Spinal cord (tissue), 10 donors: ENCODE measurements around the gene ZNF385C. TPM values are rescaled to one million over a fixed set of nuclear protein-coding genes. Genes with fewer than 3 reads are reported as not detected.
"Not testable (repeated sequence)": the region's sequence is repeated elsewhere in the genome, so short reads cannot be mapped to it uniquely, and the experiment has no call there.

Source experiments
- DNase-seq, 6 donors: peaks; one replicate each; pipeline versions ENCODE4 v3.0.0 to v3.0.0-alpha.2; 2013 to 2015; ENCODE audit warnings: low spot score in 6 of 6, low read depth in 4 of 6
- H3K27ac ChIP-seq: one replicate; pipeline ENCODE4 v1.5.1; 2013; ENCODE audit warnings: low read depth, low read length, control low read depth
- H3K27me3 ChIP-seq: one replicate; pipeline ENCODE4 v1.6.1; 2013; ENCODE audit warnings: low read length; ENCODE audit not compliant: control insufficient read depth, insufficient read depth
- H3K36me3 ChIP-seq: one replicate; pipeline ENCODE4 v1.6.1; 2013; ENCODE audit warnings: low read length; ENCODE audit not compliant: control insufficient read depth, insufficient read depth
- H3K4me1 ChIP-seq: one replicate; pipeline ENCODE4 v1.6.1; 2013; ENCODE audit warnings: low read length; ENCODE audit not compliant: control insufficient read depth, insufficient read depth
- H3K4me3 ChIP-seq: one replicate; pipeline ENCODE4 v1.5.1; 2013; ENCODE audit warnings: low read depth, low read length, control low read depth
- H3K9me3 ChIP-seq: one replicate; pipeline ENCODE4 v1.6.1; 2013; ENCODE audit warnings: low read length; ENCODE audit not compliant: control insufficient read depth, insufficient read depth
- WGBS: methylation state at CpG from one replicate; pipeline ENCODE4 v1.1.5; 2013; ENCODE audit warnings: missing lambda C conversion rate; ENCODE audit not compliant: insufficient coverage; 5-methylcytosine and 5-hydroxymethylcytosine counted together
- polyA plus RNA-seq, 2 donors: library from polyadenylated mRNA; unstranded; fragments of 120-200 nt; gene quantifications; one replicate each; pipeline ENCODE4 v1.2.1, GENCODE V29; 2013; ENCODE audit not compliant: insufficient read length in 2 of 2
- total RNA-seq, 2 donors: library from RNA; depleted of rRNA in 1 of 2; stranded (reverse); fragments of 120-200 nt in 1 of 2; fragments of >200 nt in 1 of 2; gene quantifications; one replicate each; pipeline versions ENCODE4 v1.2.3 to v1.2.4, GENCODE V29; 2013 to 2014
- donor health status: healthy.

ZNF385C gene
- total and polyA plus RNA-seq, 4 donors: 0.50 to 7.3 (median 3.9) TPM

DNA sequence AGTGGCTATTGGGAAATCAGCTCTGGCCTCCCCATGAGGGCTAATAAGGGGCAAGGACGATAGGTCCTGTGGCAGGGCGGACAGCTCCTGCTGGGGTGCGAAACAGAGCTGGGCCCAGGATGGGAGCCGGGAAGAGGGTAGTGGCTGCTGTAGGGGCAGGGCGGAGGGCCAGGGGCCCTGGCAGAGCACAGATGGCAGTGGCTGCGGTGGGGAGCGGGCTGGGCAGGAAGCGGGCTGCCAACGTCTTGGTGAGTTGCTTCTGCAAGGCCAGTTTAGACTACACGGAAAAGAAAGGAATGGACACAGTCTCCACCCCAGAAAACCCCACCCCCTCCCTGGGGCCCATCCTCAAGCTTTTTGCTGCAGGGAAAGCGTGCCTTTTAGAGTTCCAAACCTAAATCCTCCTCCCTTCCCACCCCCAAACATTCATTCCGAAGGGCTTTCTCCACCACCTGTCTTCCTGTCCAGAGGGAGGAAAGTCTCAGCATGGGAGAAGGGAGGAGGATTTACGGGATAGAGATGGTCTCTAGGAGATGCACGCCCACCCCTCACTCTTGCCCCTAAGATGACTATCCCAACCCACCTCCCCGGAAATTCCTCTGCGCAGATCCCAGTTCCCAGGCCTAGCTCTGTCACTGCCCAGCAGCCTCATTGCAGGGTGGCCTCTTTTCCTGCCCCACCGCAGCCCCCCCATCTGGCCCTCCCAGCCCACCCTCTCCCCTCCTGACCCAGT is 71.2 kb downstream of the ZNF385C start:
- H3K4me1 ChIP-seq: peaks cover 30% of the 10 kb centered on the region
- WGBS: 56% methylated on average over 6 of the region's 17 CpGs
- H3K4me3 ChIP-seq: no peak overlapping the region
- no peaks in the 10 kb centered on the region for H3K9me3 ChIP-seq
- H3K27ac ChIP-seq: no peak overlapping the region
- H3K36me3 ChIP-seq: peaks cover 36% of the 10 kb centered on the region
- DNase-seq: no peak
- no peaks in the 10 kb centered on the region for H3K27me3 ChIP-seq

DNA sequence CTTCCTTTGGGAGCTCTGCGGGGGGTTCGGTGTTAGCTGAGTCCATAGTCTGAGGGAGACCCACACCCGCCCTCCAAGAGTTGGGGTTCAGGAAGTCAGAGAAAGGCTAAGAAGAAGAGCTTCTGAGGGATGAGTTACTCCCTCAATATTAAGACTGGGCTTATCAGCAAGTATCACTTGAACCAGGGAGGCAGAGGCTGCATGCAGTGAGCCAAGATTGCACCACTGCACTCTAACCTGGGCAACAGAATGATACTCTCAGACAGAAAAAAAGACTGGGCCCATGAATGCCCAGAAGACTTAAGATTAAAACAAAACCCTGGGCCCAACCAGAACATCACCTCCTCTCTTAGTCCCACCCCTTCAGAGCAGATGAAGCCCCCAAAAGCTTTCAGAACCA is 72.3 kb downstream of the ZNF385C start:
- H3K27ac ChIP-seq: no peak overlapping the region
- peaks cover 41% of the 10 kb centered on the region for H3K36me3 ChIP-seq
- 94% methylated on average over 2 of the region's 3 CpGs for WGBS

DNA sequence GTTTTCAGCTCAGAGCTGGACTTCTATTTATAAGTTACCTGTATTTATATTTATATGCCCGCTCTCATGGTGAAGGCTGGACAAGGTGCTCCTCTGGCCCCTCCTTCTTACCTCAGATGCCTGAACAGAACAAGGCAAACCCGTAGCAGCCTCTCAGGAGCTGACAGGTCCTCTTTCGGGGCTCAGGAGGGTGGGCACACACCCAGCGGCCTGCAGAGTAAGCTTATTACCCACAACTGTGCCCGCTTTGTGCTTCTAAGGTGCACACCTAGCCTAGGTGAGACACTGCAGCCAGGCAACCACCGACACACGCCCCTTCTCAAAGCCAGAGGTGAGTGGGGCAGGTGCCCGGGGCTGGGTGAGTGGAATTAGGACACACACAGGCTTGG is 73.1 kb downstream of the ZNF385C start:
- H3K36me3 ChIP-seq: peaks cover 41% of the 10 kb centered on the region
- DNase-seq: no peak
- no peaks in the 10 kb centered on the region for H3K9me3 ChIP-seq
- H3K4me1 ChIP-seq: peaks cover 38% of the 10 kb centered on the region
- no peak overlapping the region for H3K27ac ChIP-seq
- H3K4me3 ChIP-seq: peak overlapping the region; percentile 12
- H3K27me3 ChIP-seq: no peaks in the 10 kb centered on the region
- WGBS: 69% methylated on average over 4 of the region's 8 CpGs

More for the DNA sequence above, 72.3 kb downstream of the ZNF385C start:
- H3K27me3 ChIP-seq: no peaks in the 10 kb centered on the region
- H3K4me1 ChIP-seq: peaks cover 33% of the 10 kb centered on the region
- no peak overlapping the region for H3K4me3 ChIP-seq
- DNase-seq: no peak
- H3K9me3 ChIP-seq: no peaks in the 10 kb centered on the region

DNA sequence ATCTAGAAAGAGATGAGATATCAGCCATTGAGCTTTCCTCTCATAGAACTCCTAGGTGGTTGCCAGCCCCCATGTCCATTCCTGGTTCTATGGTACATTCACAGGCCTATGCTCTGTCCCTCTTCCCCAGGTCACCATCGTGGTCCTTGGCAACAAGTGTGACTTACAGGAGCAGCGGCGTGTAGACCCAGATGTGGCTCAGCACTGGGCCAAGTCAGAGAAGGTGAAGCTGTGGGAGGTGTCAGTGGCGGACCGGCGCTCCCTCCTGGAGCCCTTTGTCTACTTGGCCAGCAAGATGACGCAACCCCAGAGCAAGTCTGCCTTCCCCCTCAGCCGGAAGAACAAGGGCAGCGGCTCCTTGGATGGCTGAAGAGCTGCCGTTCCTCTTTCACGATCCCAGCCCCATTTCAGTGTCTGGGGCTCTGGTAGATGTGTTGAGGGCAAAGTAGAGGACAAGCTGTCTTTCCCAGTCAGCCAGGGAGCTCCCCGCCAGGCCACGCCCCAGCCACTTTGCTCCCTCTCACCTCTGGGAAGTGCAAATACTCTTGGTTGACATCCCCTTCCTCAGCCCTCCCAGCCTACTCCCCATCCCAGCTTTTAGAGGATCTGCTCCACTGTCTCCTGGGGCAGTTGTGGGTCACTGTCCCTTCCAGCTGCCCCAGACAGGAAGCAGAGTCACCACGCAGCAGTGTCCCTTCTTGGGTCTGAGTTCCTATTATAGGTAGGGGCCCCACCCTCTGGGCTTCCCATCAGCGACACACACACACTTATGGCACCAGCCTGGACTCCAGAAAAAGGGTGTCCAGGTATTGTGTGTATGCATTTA is 74.5 kb downstream of the ZNF385C start:
- Histone ChIP-seq H3K4me1 (peaks cover 41% of the 10 kb centered on the region), H3K9me3 (no peaks in the 10 kb centered on the region), H3K4me3 (no peak overlapping the region), H3K36me3 (peaks cover 40% of the 10 kb centered on the region), H3K27ac (no peak overlapping the region), H3K27me3 (no peaks in the 10 kb centered on the region)
- 92% methylated on average over 9 of the region's 15 CpGs for WGBS
- DNase-seq: no peak

DNA sequence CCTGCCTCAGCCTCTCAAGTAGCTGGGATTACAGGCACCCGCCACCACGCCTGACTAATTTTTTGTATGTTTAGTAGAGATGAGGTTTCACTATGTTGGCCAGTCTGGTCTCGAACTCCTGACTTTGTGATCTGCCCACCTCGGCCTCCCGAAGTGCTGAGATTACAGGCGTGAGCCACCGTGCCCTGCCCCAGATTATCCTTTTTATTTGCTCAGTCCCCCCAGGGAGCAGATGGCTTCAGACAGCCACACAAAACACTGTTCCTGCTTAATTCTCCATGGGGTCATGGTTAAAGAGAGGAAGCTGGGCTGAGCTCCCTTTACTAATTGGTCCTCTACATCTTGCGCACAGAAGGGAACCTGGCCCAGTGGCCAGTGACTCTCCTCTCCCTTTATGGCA is 77.4 kb downstream of the ZNF385C start:
- H3K4me1 ChIP-seq: peaks cover 35% of the 10 kb centered on the region
- H3K27me3 ChIP-seq, H3K27ac ChIP-seq, DNase-seq, H3K9me3 ChIP-seq: not testable (repeated sequence)
- peak overlapping the region; percentile 80 for H3K4me3 ChIP-seq
- WGBS: no CpG with 5 or more reads among the region's 8 CpGs
- H3K36me3 ChIP-seq: peaks cover 40% of the 10 kb centered on the region

DNA sequence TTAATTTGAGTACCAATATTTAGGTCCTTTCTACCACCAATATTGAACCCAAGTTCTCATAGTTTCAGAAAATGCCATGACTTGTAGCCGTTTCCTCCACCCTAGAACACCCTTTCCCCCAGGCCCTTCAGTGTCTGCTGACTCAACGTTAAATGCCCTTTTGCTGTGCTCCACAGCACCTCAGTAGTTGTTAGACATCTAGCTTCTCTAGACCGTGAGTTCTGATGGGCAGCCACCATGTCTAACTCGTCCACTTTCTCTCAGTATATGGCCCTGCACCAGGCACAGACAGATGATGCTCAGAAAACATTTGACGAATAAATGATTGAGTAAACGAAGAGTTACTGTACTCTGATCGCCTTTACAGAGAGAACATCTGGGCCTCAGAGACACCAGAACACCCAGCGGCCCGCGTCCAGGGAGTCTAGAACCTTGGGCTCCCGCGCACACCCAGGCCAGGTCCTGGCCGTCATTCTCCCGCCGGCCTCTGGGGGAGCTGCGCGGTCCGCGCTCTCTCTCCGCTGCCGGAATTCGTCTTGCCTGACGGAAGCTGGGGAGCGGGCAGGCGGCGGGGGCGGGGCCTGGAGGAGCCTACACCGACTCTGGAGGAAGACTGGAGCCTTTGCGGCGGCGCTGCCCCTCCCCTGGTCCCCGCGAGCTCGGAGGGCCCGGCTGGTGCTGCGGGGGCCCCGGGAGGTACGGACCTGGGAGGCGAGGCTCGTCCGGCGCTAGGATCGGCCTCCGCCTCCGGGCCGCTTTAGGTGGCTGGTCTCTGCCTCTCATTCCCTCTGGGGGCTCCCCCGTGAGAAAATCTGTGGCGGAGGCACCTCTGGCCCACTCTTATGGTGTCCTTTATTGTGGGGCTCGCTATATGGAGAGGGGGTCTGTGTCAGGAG is 78.5 kb downstream of the ZNF385C start, which contains the start of gene NKIRAS2:
NKIRAS2 (plus strand) TSS at position 582 of the 896 bp plus-strand sequence. CDS start 1,488 bp downstream, outside the sequence.
- peaks cover 37% of the 10 kb centered on the region for H3K4me1 ChIP-seq
- H3K27ac ChIP-seq: peak within 1 kb of the TSS; percentile 45
- H3K27me3 ChIP-seq: no peaks in the 10 kb centered on the region
- WGBS: 5% methylated on average over 46 of the region's 49 CpGs
- peak; percentile 49 to 96 (median 77) for DNase-seq
- H3K36me3 ChIP-seq: peaks cover 42% of the 10 kb centered on the region
- no peaks in the 10 kb centered on the region for H3K9me3 ChIP-seq
- peak within 1 kb of the TSS; percentile 80 for H3K4me3 ChIP-seq

DNA sequence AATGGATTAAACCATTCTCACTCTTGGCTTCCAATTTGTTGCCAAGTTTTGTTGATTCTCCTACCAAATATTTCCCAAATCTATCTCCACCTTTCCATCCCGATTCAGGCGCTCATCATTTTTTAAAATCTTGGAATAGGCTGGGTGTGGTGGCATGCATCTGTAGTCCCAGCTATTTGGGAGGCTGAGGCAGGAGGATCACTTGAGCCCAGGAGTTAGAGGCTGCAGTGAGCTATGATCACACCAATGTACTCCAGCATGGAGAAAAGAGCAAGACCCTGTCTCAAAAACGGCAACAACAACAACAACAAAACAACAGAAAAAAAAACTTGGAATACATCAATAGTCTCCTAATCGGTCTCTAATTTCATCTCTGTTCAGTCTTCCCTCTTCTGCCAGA is 79.3 kb downstream of the ZNF385C start:
- H3K9me3 ChIP-seq: no peaks in the 10 kb centered on the region
- H3K36me3 ChIP-seq: peaks cover 34% of the 10 kb centered on the region
- peaks cover 32% of the 10 kb centered on the region for H3K4me1 ChIP-seq
- 100% methylated on average over 2 of the region's 4 CpGs for WGBS
- no peak for DNase-seq
- no peak overlapping the region for H3K4me3 ChIP-seq
- H3K27ac ChIP-seq: no peak overlapping the region
- H3K27me3 ChIP-seq: no peaks in the 10 kb centered on the region

DNA sequence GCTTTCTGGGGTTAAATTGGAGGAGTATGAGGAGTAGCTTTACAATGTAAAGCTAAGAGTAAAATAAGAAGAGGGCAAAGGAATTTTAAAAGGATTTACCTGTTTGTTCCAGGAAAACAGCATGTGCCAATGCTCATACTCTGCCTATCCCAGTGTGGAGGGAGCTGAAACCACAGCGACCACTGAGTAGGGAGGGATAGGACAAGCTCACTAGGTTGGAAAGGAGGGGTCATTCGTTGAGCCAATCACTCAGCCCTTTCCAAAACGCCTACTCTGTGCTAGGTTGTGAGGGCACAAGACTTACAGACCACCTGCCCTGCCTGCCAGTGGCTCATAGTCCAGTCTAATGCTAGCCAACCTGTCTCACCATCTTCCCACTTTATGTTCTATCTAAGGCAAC is 79.9 kb downstream of the ZNF385C start:
- no peak for DNase-seq
- Histone ChIP-seq H3K27me3 (no peaks in the 10 kb centered on the region), H3K9me3 (no peaks in the 10 kb centered on the region), H3K4me1 (peaks cover 36% of the 10 kb centered on the region), H3K27ac (peak overlapping the region; percentile 96), H3K4me3 (peak overlapping the region; percentile 98), H3K36me3 (peaks cover 28% of the 10 kb centered on the region)
- whole genome bisulfite sequencing: 30% methylated on average over 2 of the region's 3 CpGs

DNA sequence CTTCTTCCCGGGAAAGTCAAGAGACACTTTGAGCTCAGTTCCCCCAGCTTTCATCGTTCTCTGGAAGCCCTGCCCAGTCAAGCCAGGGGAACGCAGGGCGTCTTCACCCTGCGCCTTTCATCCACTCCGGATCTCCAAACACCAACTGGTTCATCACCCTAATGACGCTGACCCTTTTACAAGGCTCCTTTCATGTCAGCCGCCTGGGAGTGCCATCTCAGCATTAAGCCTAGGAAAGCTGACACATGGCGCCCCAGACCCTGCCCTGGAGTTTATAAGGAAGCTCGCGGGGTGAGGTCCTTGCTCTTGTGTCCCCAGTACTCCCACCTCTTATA is 80.4 kb downstream of the ZNF385C start:
- 0% methylated on average over 11 of the region's 11 CpGs for WGBS
- peak overlapping the region; percentile 98 for H3K4me3 ChIP-seq
- peaks cover 39% of the 10 kb centered on the region for H3K4me1 ChIP-seq
- H3K36me3 ChIP-seq: peaks cover 23% of the 10 kb centered on the region
- no peaks in the 10 kb centered on the region for H3K9me3 ChIP-seq
- DNase-seq: no peak
- H3K27me3 ChIP-seq: no peaks in the 10 kb centered on the region
- peak overlapping the region; percentile 96 for H3K27ac ChIP-seq
